Progenitor cell of endocrine pancreas (in vitro differentiated cells): Measurements from ENCODE around the gene PER2. TPM values are rescaled to one million over a fixed set of nuclear protein-coding genes. Genes with fewer than 3 reads are reported as not detected.

Experiments used
- DNase-seq: peaks from one replicate; pipeline ENCODE4 v3.0.0; 2021; ENCODE audit warnings: low spot score; ENCODE audit not compliant: unreplicated experiment
- H3K27ac Mint-ChIP-seq: 2 replicates; pipeline ENCODE4 v1.8.0; 2021; ENCODE audit warnings: mild to moderate bottlenecking, moderate library complexity, mixed read lengths
- H3K27me3 Mint-ChIP-seq: 2 replicates; pipeline ENCODE4 v1.8.0; 2021; ENCODE audit warnings: mixed read lengths
- H3K36me3 Mint-ChIP-seq: 2 replicates; pipeline ENCODE4 v1.8.0; 2022; ENCODE audit warnings: mixed read lengths; ENCODE audit not compliant: insufficient read depth
- H3K4me1 Mint-ChIP-seq: 2 replicates; pipeline ENCODE4 v1.8.0; 2021; ENCODE audit warnings: low read depth, mixed read lengths
- H3K4me3 Mint-ChIP-seq: 2 replicates; pipeline ENCODE4 v1.8.0; 2021; ENCODE audit warnings: low read depth, mild to moderate bottlenecking, moderate library complexity, mixed read lengths
- H3K9me3 Mint-ChIP-seq: 2 replicates; pipeline ENCODE4 v1.8.0; 2021; ENCODE audit warnings: low read depth, mixed read lengths
- CTCF ChIP-seq: fragments of 200-600 bp; sonication (generic); IDR thresholded peaks from one replicate; pipeline ENCODE4 v1.5.0; 2021; ENCODE audit warnings: antibody characterized with exemption, mild to moderate bottlenecking; ENCODE audit not compliant: unreplicated experiment
- total RNA-seq: library from RNA; stranded (reverse); gene quantifications from 2 replicates; pipeline ENCODE4 v1.2.1, GENCODE V29; 2021

The PER2 gene
- total RNA-seq, 1 donor from 2014 or later = 20.2 TPM

GRCh38 chr2:238238311-238238765 lies 50.1 kb downstream of the PER2 start:
- Mint-ChIP-seq H3K4me1 (peaks cover 8% of the 10 kb centered on the region), H3K27me3 (peaks cover 25% of the 10 kb centered on the region), H3K4me3 (peak overlapping the region; percentile 64), H3K36me3 (no peaks in the 10 kb centered on the region), H3K9me3 (peaks cover 4% of the 10 kb centered on the region), H3K27ac (no peak overlapping the region)
- no peak for TF ChIP-seq CTCF
- no peak for DNase-seq

GRCh38 chr2:238237431-238238135 lies 50.8 kb downstream of the PER2 start:
- Mint-ChIP-seq H3K36me3 (no peaks in the 10 kb centered on the region), H3K4me3 (peak overlapping the region; percentile 64), H3K27ac (no peak overlapping the region), H3K27me3 (peaks cover 31% of the 10 kb centered on the region), H3K9me3 (peaks cover 4% of the 10 kb centered on the region), H3K4me1 (peaks cover 7% of the 10 kb centered on the region)
- no peak for TF ChIP-seq CTCF
- no peak for DNase-seq

- Mint-ChIP-seq H3K4me3 (no peak overlapping the region), H3K27me3 (peaks cover 41% of the 10 kb centered on the region), H3K27ac (no peak overlapping the region), H3K36me3 (no peaks in the 10 kb centered on the region), H3K9me3 (peaks cover 7% of the 10 kb centered on the region), H3K4me1 (no peaks in the 10 kb centered on the region)
- TF ChIP-seq CTCF = no peak
- DNase-seq = no peak
Measured at GRCh38 chr2:238236571-238236970, 51.8 kb downstream of the PER2 start.

- no peak overlapping the region for H3K27ac Mint-ChIP-seq
- H3K4me3 Mint-ChIP-seq = peak overlapping the region; percentile 1
- peaks cover 7% of the 10 kb centered on the region for H3K9me3 Mint-ChIP-seq
- H3K27me3 Mint-ChIP-seq = peaks cover 48% of the 10 kb centered on the region
- DNase-seq = no peak
- TF ChIP-seq CTCF = no peak
- H3K36me3 Mint-ChIP-seq = no peaks in the 10 kb centered on the region
- no peaks in the 10 kb centered on the region for H3K4me1 Mint-ChIP-seq
Measured at GRCh38 chr2:238235856-238236255, 52.6 kb downstream of the PER2 start.

DNA sequence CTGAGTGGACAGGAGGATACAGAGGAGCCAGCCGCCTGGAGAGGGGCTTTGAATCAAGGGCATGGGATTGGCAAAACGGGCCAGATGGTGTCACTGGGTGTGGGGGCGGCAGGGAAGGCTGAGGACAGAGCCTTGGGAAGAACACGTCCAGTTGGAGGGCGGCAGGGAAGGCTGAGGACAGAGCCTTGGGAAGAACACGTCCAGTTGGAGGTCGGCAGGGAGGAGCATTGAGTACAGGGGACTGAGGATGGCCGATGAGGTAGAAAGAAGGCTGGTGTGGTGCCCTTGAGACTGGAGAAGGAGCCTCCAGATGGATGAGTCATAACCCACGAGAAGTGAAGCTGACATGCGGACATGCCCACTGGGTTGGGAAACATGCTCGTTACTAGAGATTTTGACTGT lies 53.1 kb downstream of the PER2 start:
- H3K36me3 Mint-ChIP-seq = no peaks in the 10 kb centered on the region

More for the DNA sequence above, 53.1 kb downstream of the PER2 start:
- TF ChIP-seq CTCF = no peak
- H3K4me1 Mint-ChIP-seq = peaks cover 4% of the 10 kb centered on the region
- H3K9me3 Mint-ChIP-seq = peaks cover 7% of the 10 kb centered on the region
- H3K4me3 Mint-ChIP-seq = peak overlapping the region; percentile 61
- no peak overlapping the region for H3K27ac Mint-ChIP-seq
- H3K27me3 Mint-ChIP-seq = peaks cover 53% of the 10 kb centered on the region
- DNase-seq = no peak
